GM21529 (cell line): ENCODE data around the gene FOSL1.

ENCODE experiments used
- ATAC-seq: cut with Tn5 transposase; IDR thresholded peaks from one replicate; pipeline ENCODE4 v1.9.1; 2021; ENCODE audit not compliant: unreplicated experiment

FOSL1 gene

DNA sequence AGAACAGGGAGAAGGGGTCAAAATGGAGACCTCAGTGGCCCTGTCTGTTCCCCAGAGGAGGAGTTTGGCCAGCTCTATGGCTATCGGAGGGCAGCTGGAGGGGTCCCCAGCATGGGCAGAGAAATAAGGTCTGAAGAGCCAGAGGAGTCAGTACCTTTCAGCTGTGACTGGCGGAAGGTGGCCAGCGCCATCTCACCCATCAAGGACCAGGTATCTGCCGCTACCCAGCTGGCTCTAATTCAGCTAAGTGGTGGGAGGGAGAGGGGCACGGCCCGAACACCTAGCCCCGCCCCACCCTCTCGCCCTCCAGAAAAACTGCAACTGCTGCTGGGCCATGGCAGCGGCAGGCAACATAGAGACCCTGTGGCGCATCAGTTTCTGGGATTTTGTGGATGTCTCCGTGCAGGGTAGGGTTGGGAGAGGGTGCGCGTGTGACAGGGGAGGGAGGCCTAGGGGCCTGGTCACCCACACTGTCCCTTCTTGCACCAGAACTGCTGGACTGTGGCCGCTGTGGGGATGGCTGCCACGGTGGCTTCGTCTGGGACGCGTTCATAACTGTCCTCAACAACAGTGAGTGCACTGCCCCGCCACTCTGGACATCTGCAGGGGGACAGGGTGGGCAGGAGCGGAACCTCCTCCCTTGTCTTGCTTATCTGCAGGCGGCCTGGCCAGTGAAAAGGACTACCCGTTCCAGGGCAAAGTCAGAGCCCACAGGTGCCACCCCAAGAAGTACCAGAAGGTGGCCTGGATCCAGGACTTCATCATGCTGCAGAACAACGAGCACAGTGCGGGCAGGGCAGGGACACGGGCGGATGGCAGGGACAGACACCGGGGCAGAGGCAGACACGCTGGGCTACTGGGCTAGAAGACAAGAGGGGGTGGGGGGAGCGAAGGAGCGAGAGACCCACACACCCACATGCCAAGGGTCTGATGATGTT lies 17.8 kb downstream of the FOSL1 start:
- no peak for ATAC-seq

- no peak for ATAC-seq
Observed at GRCh38 chr11:65880844-65881421, 19.3 kb downstream of the FOSL1 start.

GRCh38 chr11:65880027-65880426 lies 20.2 kb downstream of the FOSL1 start:
- ATAC-seq, result no peak

GRCh38 chr11:65879617-65880016 lies 20.6 kb downstream of the FOSL1 start, which contains the start of gene CTSW:
Gene CTSW, plus strand, starts transcription at chr11:65879837. Its CDS starts 18 bp downstream, at chr11:65879855.
- no peak for ATAC-seq

DNA sequence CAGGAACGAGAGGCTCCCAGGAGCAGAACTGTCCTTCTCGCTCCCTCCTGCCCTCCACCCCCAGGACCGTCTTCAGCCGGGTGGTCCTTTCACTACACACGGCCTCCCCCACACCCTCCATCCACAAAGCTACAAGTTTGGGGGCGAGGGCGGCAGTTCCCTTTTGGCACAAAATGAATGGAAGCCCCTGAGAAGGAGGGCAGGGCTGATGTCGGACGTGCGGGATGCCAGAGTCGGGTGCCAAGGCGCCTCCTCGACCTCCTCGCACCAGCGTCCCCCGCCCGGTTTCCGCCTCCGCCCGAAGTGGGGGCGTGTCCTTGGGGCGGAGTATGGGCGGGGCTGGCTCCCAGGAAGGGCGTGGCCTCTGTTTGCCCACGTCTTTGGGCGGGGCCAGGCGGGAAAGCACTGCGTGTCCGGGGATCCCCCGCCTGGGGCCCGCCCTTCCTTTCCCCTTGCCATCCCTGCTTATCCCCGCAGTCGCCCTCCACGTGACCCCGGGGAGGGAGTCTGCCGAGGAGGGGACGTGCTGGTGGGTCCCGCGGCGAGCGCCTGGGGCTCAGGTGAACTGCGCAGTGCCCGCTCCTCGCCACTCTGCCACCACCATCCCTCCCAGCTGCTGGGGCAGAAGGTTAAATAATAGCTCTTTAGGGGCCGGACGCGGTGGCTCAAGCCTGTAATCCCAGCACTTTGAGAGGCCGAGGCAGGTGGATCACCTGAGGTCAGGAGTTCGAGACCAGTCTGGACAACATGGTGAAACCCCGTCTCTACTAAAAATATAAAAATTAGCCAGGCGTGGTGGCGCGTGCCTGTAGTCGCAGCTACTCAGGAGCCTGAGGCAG lies 26.7 kb downstream of the FOSL1 start:
- ATAC-seq, result peak; percentile 77

DNA sequence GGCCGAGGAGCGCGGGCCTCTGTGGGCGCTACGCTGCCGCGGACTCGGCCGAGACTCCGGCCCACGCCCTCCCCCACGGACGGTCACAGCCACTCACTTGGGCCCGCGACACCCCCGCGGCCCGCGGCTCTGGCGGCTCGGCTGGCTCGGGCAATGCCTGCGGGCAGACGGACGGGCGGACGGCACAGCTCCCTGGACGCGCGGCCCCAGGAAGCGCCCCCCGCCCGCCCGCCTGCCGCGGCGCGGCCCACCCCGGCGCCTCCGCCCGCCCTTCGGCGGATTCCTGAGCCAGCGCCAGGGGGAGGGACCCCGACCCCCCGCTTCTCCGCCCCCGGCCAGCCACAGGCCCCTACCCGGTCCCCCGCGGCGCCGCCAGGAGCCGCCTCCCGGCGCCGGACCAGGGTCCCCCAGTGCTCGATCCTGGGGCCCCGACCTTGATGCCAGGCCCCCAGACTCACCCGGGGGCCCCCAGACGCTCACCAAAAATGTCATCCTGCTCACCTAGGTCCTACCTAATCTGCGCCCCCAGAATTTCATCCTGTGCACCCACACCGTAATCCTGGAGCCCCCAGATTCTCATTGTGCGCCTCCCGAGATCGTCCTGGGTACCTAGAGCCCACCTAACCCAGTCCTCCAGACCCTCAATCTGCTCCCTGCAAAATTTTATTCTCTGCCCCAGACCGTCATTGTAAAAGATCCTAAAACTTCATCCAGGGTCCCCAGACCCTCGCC lies 27.4 kb downstream of the FOSL1 start, which contains the start of gene EFEMP2:
EFEMP2 (minus strand) TSS at position 215 of the 732 bp plus-strand sequence. CDS start 446 bp downstream, outside the sequence.
- ATAC-seq, result no peak

- ATAC-seq, result no peak
Observed at GRCh38 chr11:65871811-65872548, 28.2 kb downstream of the FOSL1 start.

- no peak for ATAC-seq
Observed at GRCh38 chr11:65870706-65871681, 29.2 kb downstream of the FOSL1 start.

- ATAC-seq, result no peak
Observed at GRCh38 chr11:65870307-65870658, 29.9 kb downstream of the FOSL1 start.

DNA sequence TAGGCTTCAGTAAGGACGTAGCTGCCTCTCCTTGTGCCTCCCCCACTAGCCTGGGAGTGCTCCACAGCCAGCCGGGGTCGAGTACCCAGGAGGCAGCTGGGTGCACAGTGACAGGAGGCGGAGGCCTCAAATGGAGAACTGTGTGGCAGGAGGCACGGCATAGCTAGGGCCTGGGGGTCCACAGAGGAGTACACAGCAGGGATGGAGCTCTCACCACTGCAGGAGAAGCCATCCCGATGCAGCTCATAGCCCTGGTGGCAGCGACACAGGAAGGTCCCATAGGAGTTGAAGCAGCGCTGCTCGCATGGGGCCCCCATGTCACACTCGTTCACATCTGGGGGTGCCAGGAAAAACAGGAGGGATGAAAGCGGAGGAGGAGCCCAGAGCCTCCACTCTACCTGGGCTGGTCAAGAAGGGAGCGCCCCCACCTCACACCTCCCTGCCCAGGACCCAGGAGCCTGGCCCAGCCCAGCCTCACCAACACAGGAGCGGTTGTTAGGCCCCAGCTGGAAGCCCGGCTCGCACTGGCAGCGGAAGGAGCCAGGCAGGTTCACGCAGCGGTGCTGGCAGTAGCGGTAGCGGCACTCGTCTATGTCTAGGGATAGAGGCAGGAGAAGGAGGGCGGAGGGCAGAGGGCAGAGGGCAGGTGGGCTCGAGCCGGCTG lies 30.4 kb downstream of the FOSL1 start:
- no peak for ATAC-seq

DNA sequence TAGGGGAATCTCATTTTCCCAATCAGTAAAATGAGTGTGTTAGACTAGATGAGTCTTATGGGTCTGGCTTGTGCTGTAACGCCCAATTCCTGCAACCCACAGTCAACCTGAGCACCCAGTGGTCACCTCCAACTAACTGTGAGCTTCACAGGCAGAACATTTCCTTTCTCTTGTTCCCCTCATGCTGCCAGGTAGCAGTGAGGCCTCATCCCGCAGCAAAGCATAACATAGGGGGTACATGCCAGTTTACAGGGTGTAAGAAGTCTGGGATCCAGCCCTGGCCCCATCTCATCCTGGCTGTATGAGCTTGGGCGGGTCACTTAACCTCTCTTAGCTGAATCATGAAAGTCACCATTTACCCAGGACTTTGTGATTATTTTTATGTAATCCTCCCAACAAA lies 31.3 kb downstream of the FOSL1 start:
- no peak for ATAC-seq

DNA sequence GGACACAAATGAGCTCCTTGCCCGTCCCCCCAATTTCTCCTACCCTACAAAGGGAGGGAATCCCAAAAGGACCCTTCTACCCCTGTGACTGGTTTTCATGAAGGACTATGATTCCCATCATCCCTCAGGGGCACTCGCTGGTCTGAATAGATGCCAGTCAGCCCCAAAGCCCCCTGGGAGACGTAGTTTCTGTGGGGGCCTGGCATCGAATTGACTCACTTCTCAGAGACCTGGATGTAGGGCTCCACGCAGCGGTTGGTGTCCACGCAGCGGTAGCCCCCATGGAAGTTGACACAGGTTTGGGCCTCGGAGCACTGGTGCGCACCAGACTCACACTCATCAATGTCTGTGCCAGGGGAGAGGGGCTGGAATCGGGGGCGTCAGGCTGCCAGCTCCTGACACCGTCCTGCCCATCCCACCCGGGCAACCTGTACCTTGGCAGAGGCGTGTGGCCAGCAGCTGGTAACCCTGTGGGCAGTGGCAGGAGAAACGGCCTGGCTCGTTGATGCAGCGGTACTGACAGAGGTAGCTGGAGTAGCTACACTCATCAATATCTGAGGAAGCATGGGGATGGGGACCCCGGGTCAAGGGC lies 32.0 kb downstream of the FOSL1 start:
- ATAC-seq, result no peak

DNA sequence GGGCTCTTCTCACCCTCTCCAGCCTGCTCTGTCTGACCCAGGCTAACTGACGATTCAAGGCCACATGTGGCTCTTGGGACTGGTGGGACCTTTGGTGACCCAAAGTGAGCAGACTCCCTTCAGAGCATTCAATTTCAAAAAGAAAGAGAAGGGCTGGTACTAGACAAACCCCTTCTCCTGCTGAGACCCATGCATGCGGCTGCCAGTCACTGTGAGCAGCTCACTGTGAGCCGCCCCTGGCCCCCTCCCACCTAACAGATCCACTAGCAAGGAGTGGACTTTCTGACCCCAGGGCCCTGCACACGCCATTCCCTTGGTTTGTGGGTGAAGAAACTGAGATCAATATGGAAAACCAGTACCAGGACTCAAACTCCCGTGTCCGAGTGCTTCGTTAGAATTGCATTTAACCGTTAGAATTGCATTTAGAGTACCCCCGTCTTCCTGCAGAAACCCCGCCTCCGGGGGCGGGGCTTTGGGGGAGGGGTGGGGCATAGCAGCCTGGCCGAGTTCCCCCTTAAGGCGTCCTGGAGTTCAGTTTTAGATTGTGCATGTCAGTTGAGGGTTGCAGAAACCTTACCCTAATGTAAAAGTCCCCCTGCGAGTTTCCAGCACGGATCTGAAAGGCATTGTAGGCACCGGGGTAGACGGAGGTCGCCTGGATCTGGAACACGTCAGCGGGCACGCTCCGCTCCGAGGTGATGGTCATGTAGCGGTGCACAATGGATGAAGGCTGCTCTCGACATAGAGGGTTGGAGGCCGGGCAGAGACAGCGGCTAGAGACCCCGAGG lies 32.7 kb downstream of the FOSL1 start:
- ATAC-seq, result no peak

- ATAC-seq, result no peak
Observed at GRCh38 chr11:65866509-65867283, 33.5 kb downstream of the FOSL1 start.

DNA sequence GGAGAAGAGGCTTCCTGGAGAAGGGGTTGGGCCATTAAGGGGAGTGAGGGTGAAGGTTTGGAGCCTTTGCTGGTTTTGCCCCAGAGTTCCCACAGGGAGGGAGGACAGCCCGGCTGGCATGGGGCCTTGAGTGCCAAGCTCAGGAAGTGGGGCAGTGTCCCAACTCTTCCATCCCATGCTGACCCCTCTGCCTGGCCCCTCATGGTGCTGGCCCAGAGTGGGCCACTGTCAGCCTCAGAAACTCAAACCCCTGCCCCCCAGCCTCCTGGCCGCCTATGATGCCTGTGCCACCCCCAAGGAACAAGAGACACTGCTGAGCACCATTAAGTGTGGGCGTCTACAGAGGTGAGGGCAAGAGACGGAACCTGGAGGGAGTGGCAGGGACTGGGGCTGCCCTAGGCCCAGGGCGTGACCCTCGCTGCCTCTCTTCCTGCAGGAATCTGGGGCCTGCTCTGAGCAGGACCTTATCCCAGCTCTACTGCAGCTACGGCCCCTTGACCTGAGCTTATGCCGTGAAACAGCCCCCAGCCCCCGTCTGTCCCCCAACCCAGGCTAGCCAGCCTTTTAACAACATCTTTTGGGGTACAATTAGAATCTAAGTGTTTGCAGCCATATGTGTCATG lies 34.5 kb downstream of the FOSL1 start:
- ATAC-seq, result no peak
